Measurements from ENCODE around the gene NOL6.
"Not testable (repeated sequence)": the region's sequence is repeated elsewhere in the genome, so short reads cannot be mapped to it uniquely, and the experiment has no call there.

The NOL6 gene

DNA sequence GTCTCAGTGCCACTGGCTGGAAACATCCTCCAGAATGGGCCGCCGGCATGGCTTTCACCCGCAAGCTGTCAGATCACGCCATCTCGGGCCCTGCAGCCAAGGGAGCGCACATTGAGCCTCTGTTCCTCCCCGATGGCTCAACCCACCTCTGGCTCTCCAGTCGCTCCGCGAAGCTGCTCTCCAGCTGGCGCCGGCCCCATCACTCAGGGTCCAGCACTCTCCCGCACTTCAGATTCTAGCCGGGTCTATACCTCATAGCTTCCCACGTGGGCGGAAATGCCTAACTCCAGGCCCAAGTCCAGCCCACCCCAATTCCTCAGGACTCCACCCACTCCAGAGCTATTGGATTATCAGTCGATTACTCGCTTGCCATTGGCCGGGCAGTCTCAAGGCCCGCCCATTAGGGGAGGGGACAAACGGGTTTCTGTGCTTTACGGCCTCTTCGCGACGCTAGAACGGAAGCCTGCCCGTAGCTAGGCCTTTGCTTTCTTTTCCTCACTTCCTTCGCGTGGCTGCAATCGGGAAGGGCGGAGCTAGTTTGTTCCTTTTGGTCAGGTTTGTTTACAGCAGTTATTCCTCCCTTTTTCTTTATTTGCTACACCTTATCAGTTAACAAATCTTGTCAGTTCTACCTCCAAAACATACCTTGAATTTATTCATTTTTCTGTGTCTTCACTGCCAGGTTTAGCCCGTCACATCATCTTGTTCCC, at the start of gene NOL6:
Gene NOL6, minus strand, starts transcription at position 282 of the 710 bp plus-strand sequence. Its CDS starts 82 bp downstream, at position 200.
- in situ Hi-C loops (cut with MboI; ENCODE audit: low sequenced_read_pairs) = no loop called here

DNA sequence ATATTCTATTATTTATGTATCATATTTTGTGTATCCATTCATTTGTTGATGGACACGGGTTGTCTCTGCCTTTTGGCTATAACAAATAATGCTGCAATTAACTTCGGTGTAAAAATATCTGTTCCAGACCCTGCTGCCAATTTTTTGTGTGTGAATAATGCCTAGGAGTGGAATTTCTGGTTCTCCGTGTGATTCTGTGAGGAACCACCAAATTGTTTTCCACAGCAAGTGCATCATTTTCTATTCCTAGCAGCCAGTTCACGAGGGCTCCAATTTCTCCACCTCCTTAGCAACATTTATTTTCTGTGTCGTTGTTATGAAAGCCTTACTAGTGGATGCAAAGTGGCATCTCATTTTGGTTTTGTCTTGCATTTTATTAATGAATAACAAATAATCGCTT, 48.1 kb upstream of the NOL6 start:
- in situ Hi-C loops (cut with MboI; ENCODE audit: low sequenced_read_pairs) = not testable (repeated sequence)

DNA sequence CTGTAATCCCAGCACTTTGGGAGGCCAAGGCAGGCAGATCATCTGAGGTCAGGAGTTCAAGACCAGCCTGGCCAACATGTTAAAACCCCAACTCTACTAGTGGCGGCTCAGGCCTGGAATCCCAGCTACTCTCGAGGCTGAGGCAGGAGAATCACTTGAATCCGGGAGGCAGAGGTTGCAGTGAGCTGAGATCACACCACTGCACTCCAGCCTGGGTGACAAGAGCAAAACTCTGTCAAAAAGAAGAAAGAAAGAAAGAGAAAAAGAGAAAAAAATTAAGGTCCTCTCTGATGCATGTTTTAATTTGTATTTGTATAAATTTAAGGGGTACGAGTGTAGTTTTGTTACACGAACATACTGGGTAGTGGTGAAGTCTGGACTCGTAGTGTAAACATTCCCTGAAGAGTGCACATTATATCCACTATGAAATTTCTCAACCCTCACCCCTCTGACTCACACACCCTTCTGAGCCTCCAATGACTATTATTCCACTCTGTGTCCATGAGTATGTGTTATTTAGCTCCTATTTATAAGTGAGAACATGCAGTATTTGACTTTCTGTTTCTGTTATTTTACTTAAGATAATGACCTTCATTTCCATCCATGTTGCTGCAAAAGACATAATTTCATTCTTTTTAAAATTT, 44.3 kb upstream of the NOL6 start:
- in situ Hi-C loops (cut with MboI; ENCODE audit: low sequenced_read_pairs) = not testable (repeated sequence)

DNA sequence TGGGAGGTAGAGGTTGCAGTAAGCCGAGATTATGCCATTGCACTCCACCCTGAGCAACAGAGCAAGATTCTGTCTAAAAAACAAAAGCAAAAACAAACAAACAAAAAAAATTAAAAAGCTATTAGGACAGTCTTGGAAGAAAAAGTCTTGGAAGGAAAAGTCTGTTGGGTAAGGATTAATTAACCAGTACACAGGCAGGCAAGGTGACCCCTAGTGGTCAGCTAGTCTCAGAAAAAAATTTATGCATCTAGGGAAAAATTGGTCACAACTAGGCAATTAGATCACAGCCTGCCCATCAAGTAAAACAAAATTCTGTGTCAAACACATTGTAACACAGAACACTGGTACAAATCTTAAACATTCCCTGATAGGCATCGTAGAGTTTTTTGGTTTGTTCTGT, 43.6 kb upstream of the NOL6 start:
- in situ Hi-C loops (cut with MboI; ENCODE audit: low sequenced_read_pairs) = no loop called here

GRCh38 chr9:33516397-33516796, 42.7 kb upstream of the NOL6 start:
- in situ Hi-C loops (cut with MboI; ENCODE audit: low sequenced_read_pairs) = not testable (repeated sequence)

- in situ Hi-C loops (cut with MboI; ENCODE audit: low sequenced_read_pairs) = not testable (repeated sequence)
These were observed 41.7 kb upstream of the NOL6 start for GRCh38 chr9:33515342-33515995.

GRCh38 chr9:33512535-33512934, 38.8 kb upstream of the NOL6 start:
- in situ Hi-C loops (cut with MboI; ENCODE audit: low sequenced_read_pairs) = not testable (repeated sequence)

DNA sequence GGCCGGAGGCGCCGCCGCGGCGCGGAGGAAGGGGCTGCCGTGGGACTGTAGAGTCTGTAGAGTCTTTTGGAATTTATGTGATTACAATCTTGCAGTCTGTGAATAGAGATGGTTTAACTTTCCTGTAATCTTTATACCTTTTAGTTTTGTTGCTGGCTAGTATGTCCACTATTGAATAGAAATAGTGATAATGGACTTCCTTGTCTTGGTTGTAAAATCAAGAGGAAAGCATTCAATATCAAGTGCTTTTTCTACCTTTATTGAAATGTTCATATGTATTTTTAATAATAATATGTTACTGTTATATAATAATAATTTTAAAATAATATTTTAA, 37.4 kb upstream of the NOL6 start:
- in situ Hi-C loops (cut with MboI; ENCODE audit: low sequenced_read_pairs) = not testable (repeated sequence)

DNA sequence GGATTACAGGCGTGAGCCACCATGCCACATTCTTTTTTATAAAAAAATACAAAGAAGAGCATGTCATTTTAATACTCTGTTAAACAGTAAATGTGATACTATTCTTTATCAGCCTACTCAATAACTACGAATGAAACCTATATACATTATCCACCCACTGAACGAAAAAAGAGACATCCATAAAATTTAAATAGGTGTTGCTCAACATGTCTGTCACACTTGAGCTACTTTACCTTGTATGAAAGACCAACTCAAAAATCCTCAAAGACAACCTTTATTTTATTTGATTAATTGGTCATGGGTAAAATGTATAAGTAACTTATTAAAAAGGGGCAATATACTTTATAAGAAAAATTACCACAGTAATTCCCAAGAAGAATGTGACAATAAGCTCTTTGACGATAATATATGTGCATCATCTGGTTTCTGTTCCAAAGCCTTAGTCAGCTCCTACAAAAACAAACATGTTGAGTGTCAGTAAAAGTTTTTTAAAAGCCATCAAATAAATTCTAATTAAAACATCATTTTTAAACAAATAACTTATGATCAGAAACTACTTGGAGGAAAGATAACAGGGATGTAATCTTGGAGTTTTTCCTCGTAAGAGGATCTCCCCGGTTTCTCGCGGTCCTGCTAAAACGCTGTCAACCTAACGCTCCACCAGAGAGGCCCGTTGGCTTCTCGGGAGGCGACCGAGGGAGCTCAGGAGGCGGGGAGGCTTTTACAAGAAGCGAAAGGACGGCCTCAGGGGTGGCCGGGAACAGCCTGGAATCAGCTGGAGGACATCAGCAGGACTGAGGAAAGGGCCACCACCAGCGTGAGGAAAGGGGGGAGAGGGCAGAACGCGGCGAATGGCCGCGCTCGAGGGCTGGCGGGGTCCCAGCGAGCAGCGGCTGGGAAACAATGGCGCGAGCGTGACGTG, 36.8 kb upstream of the NOL6 start:
- in situ Hi-C loops (cut with MboI; ENCODE audit: low sequenced_read_pairs) = no loop called here

DNA sequence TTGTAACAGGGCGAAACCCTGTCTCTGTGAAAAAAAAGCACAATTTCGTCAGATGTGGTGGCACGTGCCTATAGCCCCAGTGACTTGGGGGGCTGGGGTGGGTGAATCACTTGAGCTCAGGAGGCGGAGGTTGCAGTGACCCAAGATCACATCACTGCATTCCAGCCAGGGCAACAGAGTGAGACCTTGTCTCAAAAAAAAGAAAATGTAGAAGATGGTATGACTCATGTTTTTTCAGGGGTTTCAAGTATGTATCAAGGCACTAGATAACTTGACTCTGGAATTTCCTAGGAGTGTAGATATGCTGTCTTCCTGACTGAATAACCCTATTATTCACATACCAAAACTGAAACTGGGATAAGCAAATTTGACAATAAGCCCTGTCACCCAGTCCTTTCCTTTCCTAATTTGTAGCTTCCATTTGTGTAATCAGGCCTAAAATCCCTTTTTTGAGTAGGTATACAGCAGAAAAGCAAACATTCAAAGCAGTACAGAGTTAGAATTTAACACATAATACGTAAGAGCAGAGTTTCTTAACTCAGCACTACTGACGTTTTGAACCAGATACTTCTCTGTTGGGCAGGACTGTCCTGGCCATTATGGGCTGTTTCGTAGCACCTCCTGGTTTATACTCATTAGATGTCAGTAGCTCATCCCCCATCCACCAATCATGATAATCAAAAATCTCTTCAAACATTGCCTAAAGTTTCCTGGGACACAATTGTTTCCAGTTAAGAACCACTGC, 33.1 kb upstream of the NOL6 start:
- in situ Hi-C loops (cut with MboI; ENCODE audit: low sequenced_read_pairs) = no loop called here

DNA sequence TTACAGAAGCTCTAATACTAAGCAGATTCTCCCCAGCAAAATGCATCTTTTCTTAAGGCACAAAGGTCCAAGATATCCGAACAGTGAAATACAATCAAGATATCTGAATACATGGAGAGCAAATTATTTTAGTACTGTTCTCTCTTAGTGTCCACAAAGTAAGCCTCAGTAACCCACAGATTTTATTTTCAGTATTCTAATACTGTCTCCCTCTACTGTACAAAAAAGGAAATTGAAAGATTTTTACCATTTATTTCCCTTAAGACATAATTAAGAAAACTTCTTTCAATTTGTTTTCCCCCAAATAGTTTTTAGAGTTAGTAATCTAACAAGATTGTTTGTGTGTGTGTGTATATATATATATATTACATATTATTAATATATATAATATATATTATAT, 24.7 kb upstream of the NOL6 start:
- in situ Hi-C loops (cut with MboI; ENCODE audit: low sequenced_read_pairs) = no loop called here

DNA sequence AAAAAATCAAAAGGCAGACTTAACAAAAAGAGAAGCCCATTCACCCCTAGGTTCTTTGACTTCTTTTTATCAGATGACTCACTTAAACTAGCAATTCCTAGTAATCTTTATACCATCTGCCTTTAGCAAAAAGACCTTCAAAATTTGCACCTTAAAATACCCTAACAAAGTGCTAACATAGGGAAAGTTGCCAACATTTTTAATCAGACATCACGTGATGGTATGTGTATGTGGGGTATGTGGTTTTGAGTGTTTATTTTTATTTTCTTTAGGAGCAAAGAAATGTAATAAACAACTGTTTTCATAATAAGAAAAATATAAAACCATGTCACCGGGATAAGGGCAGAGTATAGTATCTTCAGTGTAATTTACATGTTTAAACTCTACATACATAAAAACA, 20.1 kb upstream of the NOL6 start:
- in situ Hi-C loops (cut with MboI; ENCODE audit: low sequenced_read_pairs) = not testable (repeated sequence)

GRCh38 chr9:33489066-33489465, 15.3 kb upstream of the NOL6 start:
- in situ Hi-C loops (cut with MboI; ENCODE audit: low sequenced_read_pairs) = no loop called here

- in situ Hi-C loops (cut with MboI; ENCODE audit: low sequenced_read_pairs) = not testable (repeated sequence)
These were observed 11.6 kb upstream of the NOL6 start for GRCh38 chr9:33485312-33485711.

GRCh38 chr9:33480976-33481375, 7.3 kb upstream of the NOL6 start:
- in situ Hi-C loops (cut with MboI; ENCODE audit: low sequenced_read_pairs) = no loop called here

GRCh38 chr9:33480106-33480505, 6.4 kb upstream of the NOL6 start:
- in situ Hi-C loops (cut with MboI; ENCODE audit: low sequenced_read_pairs) = no loop called here

DNA sequence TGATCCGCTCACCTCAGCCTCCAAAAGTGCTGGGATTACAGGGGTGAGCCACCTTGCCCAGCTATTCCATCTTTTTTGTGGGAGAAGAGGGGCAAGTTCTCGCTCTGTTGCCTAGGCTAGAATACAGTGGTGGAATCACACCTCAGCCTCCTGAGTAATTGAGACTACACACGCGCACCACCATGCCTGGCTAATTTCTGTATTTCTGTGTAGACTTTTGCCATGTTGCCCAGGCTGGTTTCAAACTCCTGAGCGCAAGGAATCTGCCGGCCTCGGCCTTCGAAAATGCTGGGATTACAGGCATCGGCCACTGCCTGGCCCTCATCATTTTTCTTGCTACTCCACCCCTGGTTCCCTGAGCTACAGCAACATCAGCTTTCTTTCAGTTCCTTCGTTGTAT, 2.8 kb upstream of the NOL6 start:
- in situ Hi-C loops (cut with MboI; ENCODE audit: low sequenced_read_pairs) = no loop called here

GRCh38 chr9:33475357-33475756, 1.6 kb upstream of the NOL6 start:
- in situ Hi-C loops (cut with MboI; ENCODE audit: low sequenced_read_pairs) = no loop called here

DNA sequence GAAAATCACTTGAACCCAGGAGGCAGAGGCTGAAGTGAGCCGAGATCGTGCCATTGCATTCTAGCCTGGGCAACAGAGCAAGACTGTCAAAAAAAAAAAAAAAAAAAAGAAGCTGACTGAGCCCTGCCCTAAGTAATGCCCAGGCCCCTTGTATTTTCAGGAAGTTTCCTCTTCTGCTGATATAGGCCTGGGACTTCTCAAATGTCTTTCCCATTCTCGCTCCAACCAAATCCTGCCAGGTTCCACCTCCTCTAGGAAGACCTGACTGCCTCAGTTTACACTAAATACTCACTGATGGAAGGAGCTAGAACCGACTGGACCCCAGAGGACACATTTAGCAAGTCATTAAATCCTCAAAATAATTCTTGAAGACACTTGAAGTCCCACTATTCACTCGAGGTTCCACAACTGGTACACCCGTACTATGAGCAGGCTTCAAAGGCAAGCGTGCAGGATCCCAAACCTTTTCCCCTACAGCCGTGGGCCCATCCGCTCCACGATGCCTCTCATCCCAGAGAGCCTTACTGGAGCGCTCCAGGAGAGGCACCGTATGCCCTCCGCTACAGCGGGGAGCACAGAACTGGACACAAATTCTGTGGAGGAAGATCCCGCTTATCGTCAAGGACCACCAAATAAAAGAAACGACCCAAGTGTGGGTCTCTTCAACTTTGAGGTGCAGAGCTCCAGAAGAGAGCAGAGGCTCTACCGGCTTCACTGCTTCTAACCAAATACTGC, 676 bp downstream of the NOL6 start:
- in situ Hi-C loops (cut with MboI; ENCODE audit: low sequenced_read_pairs) = no loop called here

Data from HL-60/S4 treated with phorbol 12-myristate 13-acetate at 8.2 ng/mL for 4 days and 3 days (cell line).